HepG2 (cell line): ENCODE data around the gene RSKR. TPM values are rescaled to one million over a fixed set of nuclear protein-coding genes. Genes with fewer than 3 reads are reported as not detected.

Source experiments
- ARNTL ChIP-seq: sonication (generic); formaldehyde crosslinking; IDR thresholded peaks from 2 replicates; pipeline ENCODE4 v1.4.0; 2020; ENCODE audit warnings: mild to moderate bottlenecking, missing genetic modification reagents
- ATF7-NPFF ChIP-seq: sonication (generic); formaldehyde crosslinking; IDR thresholded peaks from 2 replicates; pipeline ENCODE4 v1.8.1; 2023; ENCODE audit warnings: mild to moderate bottlenecking, low read depth, missing genetic modification reagents, moderate library complexity
- HIVEP1 ChIP-seq: sonication (generic); formaldehyde crosslinking; IDR thresholded peaks from 2 replicates; pipeline ENCODE4 v1.4.0; 2020; ENCODE audit warnings: mild to moderate bottlenecking, missing genetic modification reagents
- ISX ChIP-seq: sonication (generic); formaldehyde crosslinking; conservative IDR thresholded peaks from 2 replicates; pipeline ENCODE4 v1.5.0; 2020; ENCODE audit warnings: missing genetic modification reagents
- MTF2 ChIP-seq: sonication (generic); formaldehyde crosslinking; IDR thresholded peaks from 2 replicates; pipeline ENCODE4 v1.5.0; 2020; ENCODE audit warnings: missing genetic modification reagents, borderline replicate concordance
- SALL1 ChIP-seq: sonication (generic); formaldehyde crosslinking; IDR thresholded peaks from 2 replicates; pipeline ENCODE4 v1.8.0; 2022; ENCODE audit warnings: mild to moderate bottlenecking, missing genetic modification reagents
- SUZ12 ChIP-seq: fragments of 150-350 bp; IDR thresholded peaks from 2 replicates; pipeline ENCODE4 v1.6.1; 2014; ENCODE audit warnings: low read depth, low read length
- TEAD2 ChIP-seq: sonication (generic); formaldehyde crosslinking; IDR thresholded peaks from 2 replicates; pipeline ENCODE4 v1.9.0; 2021; ENCODE audit warnings: missing genetic modification reagents
- YEATS2 ChIP-seq: sonication (generic); formaldehyde crosslinking; IDR thresholded peaks from 2 replicates; pipeline ENCODE4 v1.4.0; 2020; ENCODE audit warnings: missing genetic modification reagents, borderline replicate concordance
- ZBTB3 ChIP-seq: sonication (generic); formaldehyde crosslinking; IDR thresholded peaks from 2 replicates; pipeline ENCODE4 v1.4.0; 2020; ENCODE audit warnings: low read depth, mild to moderate bottlenecking, moderate library complexity, missing genetic modification reagents, borderline replicate concordance
- ZNF251 ChIP-seq: sonication (generic); formaldehyde crosslinking; IDR thresholded peaks from 2 replicates; pipeline ENCODE4 v1.9.0; 2021; ENCODE audit warnings: mild to moderate bottlenecking, missing genetic modification reagents
- ZNF256 ChIP-seq: sonication (generic); formaldehyde crosslinking; conservative IDR thresholded peaks from 2 replicates; pipeline ENCODE4 v1.4.0; 2020; ENCODE audit warnings: missing genetic modification reagents
- ZNF292 ChIP-seq: sonication (generic); formaldehyde crosslinking; IDR thresholded peaks from 2 replicates; pipeline ENCODE4 v1.8.1; 2022; ENCODE audit warnings: mild to moderate bottlenecking, low read depth, missing genetic modification reagents, borderline replicate concordance
- ZNF337 ChIP-seq: sonication (generic); formaldehyde crosslinking; IDR thresholded peaks from 2 replicates; pipeline ENCODE4 v1.5.1; 2020; ENCODE audit warnings: missing genetic modification reagents, low read depth, mild to moderate bottlenecking, borderline replicate concordance
- ZNF543 ChIP-seq: sonication (generic); formaldehyde crosslinking; IDR thresholded peaks from 2 replicates; pipeline ENCODE4 v1.4.0; 2020; ENCODE audit warnings: mild to moderate bottlenecking, missing genetic modification reagents
- ZSCAN30 ChIP-seq: sonication (generic); formaldehyde crosslinking; IDR thresholded peaks from 2 replicates; pipeline ENCODE4 v1.5.0; 2020; ENCODE audit warnings: mild to moderate bottlenecking, missing genetic modification reagents
- polyA plus RNA-seq, 8 experiments: library from polyadenylated mRNA; depleted of rRNA in 3 of 8; stranded (reverse) in 7 of 8; unstranded in 1 of 8; fragments of >200 nt; fragmentation: Illumina TruSeq in 4 of 8; extraction: Trizol in 4 of 8; gene quantifications; 2 replicates each; pipeline versions ENCODE4 v1.2.1 to v1.2.3, GENCODE V29; 2011 to 2016; ENCODE audit warnings: low read depth in 4 of 8, missing spikeins in 1 of 8, mixed read lengths in 1 of 8; ENCODE audit not compliant: insufficient read depth in 1 of 8
- total RNA-seq, 5 experiments: library from RNA; depleted of rRNA; stranded (reverse); fragments of >200 nt; fragmentation: Illumina TruSeq; extraction: Trizol; gene quantifications; 2 replicates each; pipeline ENCODE4 v1.2.3, GENCODE V29; 2016; ENCODE audit warnings: low read depth in 1 of 5
- TF ChIP-seq, protein P1 (sequence below): sonication (generic); formaldehyde crosslinking; IDR thresholded peaks from 2 replicates; pipeline ENCODE4 v1.4.0; 2020; ENCODE audit warnings: missing genetic modification reagents, borderline replicate concordance
- TF ChIP-seq, protein P2 (sequence below): sonication (generic); formaldehyde crosslinking; IDR thresholded peaks from 2 replicates; pipeline ENCODE4 v1.4.0; 2020; ENCODE audit warnings: missing genetic modification reagents, mild to moderate bottlenecking, borderline replicate concordance
- TF ChIP-seq, protein P3 (sequence below): sonication (generic); formaldehyde crosslinking; IDR thresholded peaks from 2 replicates; pipeline ENCODE4 v1.9.0; 2021; ENCODE audit warnings: missing genetic modification reagents, borderline replicate concordance
- TF ChIP-seq, protein P4 (sequence below): sonication (generic); formaldehyde crosslinking; IDR thresholded peaks from 2 replicates; pipeline ENCODE4 v1.8.1; 2023; ENCODE audit warnings: mild to moderate bottlenecking, moderate library complexity, missing genetic modification reagents

The RSKR gene
- total and polyA plus RNA-seq, 2 of the 13 experiments (the other 11 are each of a cell fraction or from before 2014, with no cell fraction given), result 5.0 to 10.4 TPM

DNA sequence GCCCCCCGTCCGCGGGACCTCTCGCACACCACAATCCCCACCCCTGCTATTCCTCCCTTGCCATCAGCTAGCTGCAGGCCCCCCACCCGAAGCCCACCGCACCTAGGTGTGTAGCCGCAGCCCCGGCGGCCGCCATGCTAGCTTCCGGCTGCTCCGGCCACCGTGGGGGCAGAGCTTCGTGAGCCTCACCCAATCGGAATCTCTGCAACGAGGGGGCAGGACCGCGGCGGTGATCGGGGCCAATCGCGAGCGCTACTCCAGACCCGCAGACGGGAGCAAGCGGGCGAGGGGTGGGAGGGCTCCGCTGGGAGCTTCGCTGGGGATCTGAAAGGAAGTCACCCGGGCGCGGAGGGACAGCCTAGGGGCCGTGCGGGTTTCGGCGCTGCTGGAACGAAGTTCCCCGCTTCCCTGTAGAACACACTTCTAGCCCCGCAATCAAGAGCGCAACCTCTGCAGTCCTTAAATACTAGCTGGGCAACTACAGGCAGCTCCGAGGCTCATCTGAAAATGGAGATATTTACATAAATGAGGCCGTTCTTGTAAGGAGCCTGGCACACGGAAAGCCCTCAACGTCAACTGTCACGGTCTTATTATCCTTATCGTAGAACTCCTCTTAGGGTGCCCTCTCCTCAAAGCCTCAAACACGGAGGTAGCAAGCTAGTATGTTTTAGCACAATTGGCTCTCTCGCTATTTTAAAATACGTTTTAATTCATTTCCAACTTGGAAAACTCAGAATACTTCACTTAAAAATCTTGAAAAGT is 42.4 kb downstream of the RSKR start, which contains the start of gene PIGS (continued):
- no peak for TF ChIP-seq ZNF251 (CRISPR knock-in tag)
- no peak for TF ChIP-seq ZNF292 (CRISPR knock-in tag)
- no peak for TF ChIP-seq MTF2
- no peak for TF ChIP-seq SUZ12
- TF ChIP-seq, protein P1, sequence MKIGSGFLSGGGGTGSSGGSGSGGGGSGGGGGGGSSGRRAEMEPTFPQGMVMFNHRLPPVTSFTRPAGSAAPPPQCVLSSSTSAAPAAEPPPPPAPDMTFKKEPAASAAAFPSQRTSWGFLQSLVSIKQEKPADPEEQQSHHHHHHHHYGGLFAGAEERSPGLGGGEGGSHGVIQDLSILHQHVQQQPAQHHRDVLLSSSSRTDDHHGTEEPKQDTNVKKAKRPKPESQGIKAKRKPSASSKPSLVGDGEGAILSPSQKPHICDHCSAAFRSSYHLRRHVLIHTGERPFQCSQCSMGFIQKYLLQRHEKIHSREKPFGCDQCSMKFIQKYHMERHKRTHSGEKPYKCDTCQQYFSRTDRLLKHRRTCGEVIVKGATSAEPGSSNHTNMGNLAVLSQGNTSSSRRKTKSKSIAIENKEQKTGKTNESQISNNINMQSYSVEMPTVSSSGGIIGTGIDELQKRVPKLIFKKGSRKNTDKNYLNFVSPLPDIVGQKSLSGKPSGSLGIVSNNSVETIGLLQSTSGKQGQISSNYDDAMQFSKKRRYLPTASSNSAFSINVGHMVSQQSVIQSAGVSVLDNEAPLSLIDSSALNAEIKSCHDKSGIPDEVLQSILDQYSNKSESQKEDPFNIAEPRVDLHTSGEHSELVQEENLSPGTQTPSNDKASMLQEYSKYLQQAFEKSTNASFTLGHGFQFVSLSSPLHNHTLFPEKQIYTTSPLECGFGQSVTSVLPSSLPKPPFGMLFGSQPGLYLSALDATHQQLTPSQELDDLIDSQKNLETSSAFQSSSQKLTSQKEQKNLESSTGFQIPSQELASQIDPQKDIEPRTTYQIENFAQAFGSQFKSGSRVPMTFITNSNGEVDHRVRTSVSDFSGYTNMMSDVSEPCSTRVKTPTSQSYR, result no peak
- TF ChIP-seq ZBTB3 (CRISPR knock-in tag), result no peak
- TF ChIP-seq, protein P2, sequence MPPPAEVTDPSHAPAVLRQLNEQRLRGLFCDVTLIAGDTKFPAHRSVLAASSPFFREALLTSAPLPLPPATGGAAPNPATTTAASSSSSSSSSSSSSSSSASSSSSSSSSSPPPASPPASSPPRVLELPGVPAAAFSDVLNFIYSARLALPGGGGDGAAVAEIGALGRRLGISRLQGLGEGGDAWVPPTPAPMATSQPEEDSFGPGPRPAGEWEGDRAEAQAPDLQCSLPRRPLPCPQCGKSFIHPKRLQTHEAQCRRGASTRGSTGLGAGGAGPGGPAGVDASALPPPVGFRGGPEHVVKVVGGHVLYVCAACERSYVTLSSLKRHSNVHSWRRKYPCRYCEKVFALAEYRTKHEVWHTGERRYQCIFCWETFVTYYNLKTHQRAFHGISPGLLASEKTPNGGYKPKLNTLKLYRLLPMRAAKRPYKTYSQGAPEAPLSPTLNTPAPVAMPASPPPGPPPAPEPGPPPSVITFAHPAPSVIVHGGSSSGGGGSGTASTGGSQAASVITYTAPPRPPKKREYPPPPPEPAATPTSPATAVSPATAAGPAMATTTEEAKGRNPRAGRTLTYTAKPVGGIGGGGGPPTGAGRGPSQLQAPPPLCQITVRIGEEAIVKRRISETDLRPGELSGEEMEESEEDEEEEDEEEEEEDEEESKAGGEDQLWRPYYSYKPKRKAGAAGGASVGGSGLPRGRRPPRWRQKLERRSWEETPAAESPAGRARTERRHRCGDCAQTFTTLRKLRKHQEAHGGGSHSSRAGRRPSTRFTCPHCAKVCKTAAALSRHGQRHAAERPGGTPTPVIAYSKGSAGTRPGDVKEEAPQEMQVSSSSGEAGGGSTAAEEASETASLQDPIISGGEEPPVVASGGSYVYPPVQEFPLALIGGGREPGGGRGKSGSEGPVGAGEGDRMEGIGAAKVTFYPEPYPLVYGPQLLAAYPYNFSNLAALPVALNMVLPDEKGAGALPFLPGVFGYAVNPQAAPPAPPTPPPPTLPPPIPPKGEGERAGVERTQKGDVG (CRISPR knock-in tag), result no peak
- TF ChIP-seq, protein P3, sequence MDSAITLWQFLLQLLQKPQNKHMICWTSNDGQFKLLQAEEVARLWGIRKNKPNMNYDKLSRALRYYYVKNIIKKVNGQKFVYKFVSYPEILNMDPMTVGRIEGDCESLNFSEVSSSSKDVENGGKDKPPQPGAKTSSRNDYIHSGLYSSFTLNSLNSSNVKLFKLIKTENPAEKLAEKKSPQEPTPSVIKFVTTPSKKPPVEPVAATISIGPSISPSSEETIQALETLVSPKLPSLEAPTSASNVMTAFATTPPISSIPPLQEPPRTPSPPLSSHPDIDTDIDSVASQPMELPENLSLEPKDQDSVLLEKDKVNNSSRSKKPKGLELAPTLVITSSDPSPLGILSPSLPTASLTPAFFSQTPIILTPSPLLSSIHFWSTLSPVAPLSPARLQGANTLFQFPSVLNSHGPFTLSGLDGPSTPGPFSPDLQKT (CRISPR knock-in tag), result no peak
- TF ChIP-seq HIVEP1, result no peak
- TF ChIP-seq YEATS2 (CRISPR knock-in tag), result no peak; the same call in 1 of the 2 replicates
- no peak for TF ChIP-seq ZNF337 (CRISPR knock-in tag)
- TF ChIP-seq ATF7-NPFF (CRISPR knock-in tag), result peak; percentile 17; the same call in 1 of the 2 replicates
- TF ChIP-seq ZNF543 (CRISPR knock-in tag), result 0 out of 2 replicates have a peak, but pooled peaks have one; percentile 15
- TF ChIP-seq ZNF256, result no peak
- no peak for TF ChIP-seq TEAD2 (CRISPR knock-in tag)
- TF ChIP-seq SALL1 (CRISPR knock-in tag), result no peak
- TF ChIP-seq ZSCAN30 (CRISPR knock-in tag), result no peak
- TF ChIP-seq ISX (CRISPR knock-in tag), result no peak
- TF ChIP-seq, protein P4, sequence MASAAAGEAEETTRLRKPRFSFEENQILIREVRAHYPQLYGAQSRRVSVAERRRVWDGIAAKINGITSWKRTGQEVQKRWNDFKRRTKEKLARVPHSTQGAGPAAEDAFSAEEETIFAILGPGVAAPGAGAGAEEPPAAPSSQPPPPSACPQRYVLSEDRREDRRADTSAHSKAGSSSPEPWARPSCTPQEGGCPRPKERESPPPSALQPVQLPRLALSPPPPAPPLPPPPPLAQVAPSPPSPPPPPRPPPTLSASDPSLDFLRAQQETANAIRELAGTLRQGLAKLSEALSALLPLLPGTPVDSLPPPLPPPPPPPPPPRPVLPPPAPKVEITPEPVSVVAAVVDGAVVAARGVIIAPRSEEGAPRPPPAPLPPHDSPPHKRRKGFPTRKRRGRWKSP (CRISPR knock-in tag), result no peak
- peak; percentile 38 for TF ChIP-seq ARNTL
